VCaP (cell line): ENCODE measurements around the gene DCLK1.
A peak's percentile ranks its signal among the peaks of the same experiment; 100 is the strongest.

Experiments used
- H3K27ac ChIP-seq: fragments of 450-650 bp; 2 replicates; pipeline ENCODE4 v1.5.1; 2017
- CTCF ChIP-seq: fragments of 450-650 bp; conservative IDR thresholded peaks from 2 replicates; pipeline ENCODE4 v1.5.1; 2017; ENCODE audit warnings: mild to moderate bottlenecking, moderate library complexity

The DCLK1 gene

GRCh38 chr13:36146511-36147269 is 15.5 kb upstream of the DCLK1 start:
- TF ChIP-seq CTCF: no peak

GRCh38 chr13:36143738-36144137 is 12.6 kb upstream of the DCLK1 start:
- no peak overlapping the region for H3K27ac ChIP-seq
- no peak for TF ChIP-seq CTCF

More at GRCh38 chr13:36146511-36147269, 15.5 kb upstream of the DCLK1 start:
- peak overlapping the region; percentile 83 for H3K27ac ChIP-seq

GRCh38 chr13:36142735-36143134 is 11.6 kb upstream of the DCLK1 start:
- H3K27ac ChIP-seq: peak overlapping the region; percentile 46; the same call in 1 of the 2 replicates
- no peak for TF ChIP-seq CTCF

DNA sequence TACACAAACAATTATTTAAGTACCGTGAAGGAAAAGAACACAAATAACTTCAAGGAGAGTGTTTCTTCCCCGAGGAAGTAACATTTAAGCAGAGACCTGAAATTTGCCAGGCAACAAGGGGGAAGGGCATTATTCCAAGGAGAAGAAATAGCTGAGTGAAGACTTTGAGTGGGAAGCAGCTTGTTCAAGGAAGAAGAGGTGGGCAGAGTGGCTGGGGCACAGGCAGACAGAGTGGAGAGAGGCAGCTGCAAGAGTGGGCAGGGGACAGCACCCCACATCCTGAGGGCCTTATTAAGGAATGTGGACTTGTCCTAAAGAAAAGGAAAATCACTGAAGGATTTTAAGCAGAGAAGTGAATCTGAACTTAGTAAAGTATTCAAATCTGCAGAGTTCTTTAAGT is 4.7 kb upstream of the DCLK1 start:
- no peak overlapping the region for H3K27ac ChIP-seq
- TF ChIP-seq CTCF: no peak

GRCh38 chr13:36134632-36135031 is 3.5 kb upstream of the DCLK1 start:
- no peak for TF ChIP-seq CTCF
- no peak overlapping the region for H3K27ac ChIP-seq

GRCh38 chr13:36133950-36134626 is 2.9 kb upstream of the DCLK1 start:
- H3K27ac ChIP-seq: no peak overlapping the region
- TF ChIP-seq CTCF: no peak

GRCh38 chr13:36132376-36132775 is 1.2 kb upstream of the DCLK1 start:
- no peak for TF ChIP-seq CTCF
- no peak overlapping the region for H3K27ac ChIP-seq
